Upper lobe of left lung (tissue), 4 donors: ENCODE measurements around the gene ANKRD44.

Source experiments
- EP300 ChIP-seq, 4 donors: sonication (generic); formaldehyde crosslinking; IDR thresholded peaks; one replicate each; pipeline ENCODE4 v1.5.1; 2017; ENCODE audit warnings: antibody characterized with exemption in 4 of 4, control low read depth in 2 of 4
- POLR2A ChIP-seq, 4 donors: fragments of 450-650 bp; IDR thresholded peaks; one replicate each; pipeline ENCODE4 v1.5.1; 2016 to 2017; ENCODE audit warnings: antibody characterized with exemption in 4 of 4, mild to moderate bottlenecking in 2 of 4
- POLR2AphosphoS5 ChIP-seq, 2 donors: sonication (generic); formaldehyde crosslinking; IDR thresholded peaks; one replicate each; pipeline ENCODE4 v1.5.1; 2017; ENCODE audit warnings: antibody characterized with exemption in 2 of 2
- TF ChIP-seq, protein P1 (sequence below), 6 experiments: fragments of 450-650 bp in 4 of 6; fragments of 200-600 bp in 2 of 6; sonication (generic) in 2 of 6; IDR thresholded peaks; one replicate each; pipeline ENCODE4 v1.5.1; 2016 to 2019; ENCODE audit warnings: antibody characterized with exemption in 6 of 6

- no peak for TF ChIP-seq POLR2A (IDR thresholded peaks at IDR 0.05)
- TF ChIP-seq, protein P1, sequence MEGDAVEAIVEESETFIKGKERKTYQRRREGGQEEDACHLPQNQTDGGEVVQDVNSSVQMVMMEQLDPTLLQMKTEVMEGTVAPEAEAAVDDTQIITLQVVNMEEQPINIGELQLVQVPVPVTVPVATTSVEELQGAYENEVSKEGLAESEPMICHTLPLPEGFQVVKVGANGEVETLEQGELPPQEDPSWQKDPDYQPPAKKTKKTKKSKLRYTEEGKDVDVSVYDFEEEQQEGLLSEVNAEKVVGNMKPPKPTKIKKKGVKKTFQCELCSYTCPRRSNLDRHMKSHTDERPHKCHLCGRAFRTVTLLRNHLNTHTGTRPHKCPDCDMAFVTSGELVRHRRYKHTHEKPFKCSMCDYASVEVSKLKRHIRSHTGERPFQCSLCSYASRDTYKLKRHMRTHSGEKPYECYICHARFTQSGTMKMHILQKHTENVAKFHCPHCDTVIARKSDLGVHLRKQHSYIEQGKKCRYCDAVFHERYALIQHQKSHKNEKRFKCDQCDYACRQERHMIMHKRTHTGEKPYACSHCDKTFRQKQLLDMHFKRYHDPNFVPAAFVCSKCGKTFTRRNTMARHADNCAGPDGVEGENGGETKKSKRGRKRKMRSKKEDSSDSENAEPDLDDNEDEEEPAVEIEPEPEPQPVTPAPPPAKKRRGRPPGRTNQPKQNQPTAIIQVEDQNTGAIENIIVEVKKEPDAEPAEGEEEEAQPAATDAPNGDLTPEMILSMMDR (IDR thresholded peaks at IDR 0.05), result no peak
- no peak for TF ChIP-seq EP300 (IDR thresholded peaks at IDR 0.05)
- no peak for TF ChIP-seq POLR2AphosphoS5 (IDR thresholded peaks at IDR 0.05)
These were observed 118.6 kb downstream of the ANKRD44 start for GRCh38 chr2:197191940-197192322.
